HK-2 (cell line): ENCODE results near the gene SNX11.
A peak's percentile ranks its signal among the peaks of the same experiment; 100 is the strongest.

Experiments used
- DNase-seq: peaks from one replicate; pipeline ENCODE4 v3.0.0-alpha.2; 2018; ENCODE audit not compliant: unreplicated experiment

The SNX11 gene

DNA sequence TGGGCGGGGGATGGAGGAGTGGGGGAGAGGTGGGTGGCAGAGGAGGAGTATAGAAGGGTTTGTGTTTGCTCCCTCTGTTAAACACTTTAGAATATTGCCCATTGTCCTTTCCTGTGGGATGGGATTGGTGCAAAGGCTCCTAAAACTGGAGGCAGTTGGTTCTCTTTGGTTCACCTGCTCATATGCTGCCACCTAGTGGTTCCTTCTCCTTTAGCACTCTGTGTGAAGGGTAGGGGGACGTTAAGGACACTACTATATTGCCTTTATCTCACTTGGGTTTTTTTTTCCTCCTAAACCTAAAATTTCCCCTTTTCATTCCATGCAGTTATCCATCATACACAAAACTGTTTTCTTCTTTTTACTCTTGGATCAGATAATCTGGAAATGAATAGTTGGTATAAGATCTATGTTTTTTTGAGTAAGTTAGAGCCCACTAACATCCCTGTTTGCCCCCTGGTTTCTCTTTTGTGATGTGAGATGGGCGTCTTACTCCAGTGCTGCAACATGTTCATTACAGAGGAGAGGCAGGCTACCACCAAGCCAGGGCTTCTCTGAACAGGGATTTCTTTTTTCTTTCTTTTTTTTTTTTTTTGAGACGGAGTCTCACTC is 23.8 kb downstream of the SNX11 start:
- DNase-seq = peak; percentile 30

DNA sequence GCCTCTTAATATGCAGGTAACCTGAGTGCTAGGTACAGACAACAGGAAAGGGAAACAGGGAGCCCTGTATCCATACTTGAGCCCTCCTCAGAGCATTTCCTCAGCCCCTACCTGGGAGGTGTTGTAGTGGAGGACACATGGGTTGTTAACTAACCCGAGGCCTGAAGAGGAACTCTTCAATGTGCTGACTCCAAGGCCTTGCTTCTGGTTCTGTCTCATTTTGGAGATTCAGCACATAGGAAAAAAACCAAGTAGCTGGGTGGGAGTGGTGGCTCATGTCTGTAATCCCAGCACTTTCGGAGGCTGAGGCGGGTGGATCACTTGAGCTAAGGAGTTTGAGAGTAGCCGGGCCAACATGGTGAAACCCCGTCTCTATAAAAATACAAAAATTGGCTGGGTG is 24.8 kb downstream of the SNX11 start:
- no peak for DNase-seq

DNA sequence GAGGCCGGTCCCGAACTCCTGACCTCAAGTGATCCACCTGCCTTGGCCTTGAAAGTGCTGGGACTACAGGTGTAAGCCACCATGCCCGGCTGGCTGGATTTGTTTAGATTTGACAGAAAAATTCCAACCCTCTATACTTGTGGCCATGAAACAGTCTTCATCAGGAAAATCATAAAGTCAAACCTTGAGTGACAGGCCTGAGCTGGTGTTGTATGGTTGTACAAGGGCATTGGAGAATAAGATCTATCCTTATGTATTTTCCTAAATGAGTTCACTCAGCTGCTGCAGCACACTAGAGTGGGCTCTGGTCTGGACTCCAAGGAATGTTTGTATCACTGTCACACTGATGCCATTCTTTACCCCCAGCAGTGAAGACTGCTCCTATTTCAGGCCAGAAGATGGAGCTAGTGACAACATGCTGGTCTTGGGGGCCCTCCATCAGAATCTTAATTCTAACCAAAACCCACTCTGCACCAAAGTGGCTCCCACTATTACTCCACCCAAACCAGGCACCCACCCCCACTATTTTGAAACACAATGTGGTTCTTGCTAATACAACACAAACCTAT is 27.4 kb downstream of the SNX11 start:
- no peak for DNase-seq

DNA sequence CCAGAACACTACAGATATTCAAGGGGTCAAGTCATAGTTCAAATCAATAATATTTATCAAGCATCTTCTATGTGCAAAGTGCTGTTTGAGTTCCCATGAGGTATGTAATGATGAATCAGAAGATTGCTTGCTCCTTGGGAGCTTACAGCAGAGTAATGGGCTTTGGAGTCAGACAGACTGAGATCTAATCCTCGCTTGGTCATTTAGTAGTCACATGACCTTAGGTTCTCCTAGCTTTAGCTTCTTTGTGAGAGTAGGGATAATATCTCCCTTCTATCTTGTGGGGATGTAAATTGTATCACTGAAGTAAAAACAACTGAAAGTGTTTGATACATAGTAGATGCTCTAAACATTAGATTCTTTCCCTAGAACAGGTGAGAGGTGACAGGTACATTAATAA is 30.1 kb downstream of the SNX11 start:
- DNase-seq = no peak

DNA sequence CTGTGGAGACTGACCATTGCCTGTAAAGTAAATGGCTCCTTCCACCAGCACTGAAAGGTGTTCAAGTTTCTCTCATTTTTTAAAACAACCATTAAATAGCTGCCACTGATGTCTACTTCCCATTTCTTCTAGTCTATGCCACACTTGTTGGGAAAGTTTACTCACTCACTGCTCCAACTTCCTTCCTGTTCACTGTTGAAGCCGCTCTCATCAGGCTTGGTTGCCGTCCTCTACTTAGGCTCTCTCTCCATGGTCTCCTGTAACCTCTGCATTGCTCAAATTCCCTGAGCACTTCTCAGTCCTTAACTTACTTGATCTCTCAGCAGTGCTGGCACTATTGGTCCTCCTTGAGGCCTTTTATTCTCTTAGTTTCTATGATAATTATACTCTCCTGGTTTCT is 32.4 kb downstream of the SNX11 start:
- no peak for DNase-seq

DNA sequence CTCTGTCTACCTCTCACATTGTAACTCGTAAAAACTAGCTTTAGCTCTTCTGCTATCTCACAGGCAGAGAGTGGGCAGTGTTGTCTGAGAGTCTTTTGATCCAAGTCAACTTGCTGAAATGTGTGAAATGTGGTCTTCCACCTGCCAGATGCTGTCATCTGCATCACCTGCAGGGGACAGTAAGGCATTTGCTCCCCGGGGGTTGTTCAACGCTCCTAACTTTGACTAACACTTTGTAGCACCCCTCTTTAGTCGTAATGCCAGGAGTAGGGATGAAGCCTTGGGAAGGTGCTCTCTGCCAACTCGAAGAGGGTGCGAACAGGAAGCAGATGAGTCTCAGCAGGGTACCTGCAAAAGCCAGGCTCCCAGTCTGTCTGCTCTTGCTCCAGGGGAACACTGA is 36.1 kb downstream of the SNX11 start:
- DNase-seq = no peak

DNA sequence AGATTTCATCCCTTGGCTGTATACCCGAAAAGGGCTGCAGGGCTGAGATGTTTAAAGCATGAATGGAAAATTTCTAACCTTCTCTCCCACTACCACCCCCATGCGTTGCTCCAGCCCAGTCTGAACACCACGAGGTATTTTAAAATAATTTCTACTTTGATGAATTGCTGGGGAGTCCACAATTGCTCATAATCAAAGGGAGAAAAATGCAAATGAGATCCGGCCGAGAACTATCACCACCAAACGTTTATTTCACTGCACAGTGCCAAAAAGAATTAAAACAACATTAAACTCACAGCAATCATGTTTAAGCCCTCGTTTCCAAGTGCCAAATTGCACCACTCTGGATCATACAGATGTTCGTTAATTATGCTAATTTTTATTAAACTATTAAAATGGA is 36.7 kb downstream of the SNX11 start:
- no peak for DNase-seq

DNA sequence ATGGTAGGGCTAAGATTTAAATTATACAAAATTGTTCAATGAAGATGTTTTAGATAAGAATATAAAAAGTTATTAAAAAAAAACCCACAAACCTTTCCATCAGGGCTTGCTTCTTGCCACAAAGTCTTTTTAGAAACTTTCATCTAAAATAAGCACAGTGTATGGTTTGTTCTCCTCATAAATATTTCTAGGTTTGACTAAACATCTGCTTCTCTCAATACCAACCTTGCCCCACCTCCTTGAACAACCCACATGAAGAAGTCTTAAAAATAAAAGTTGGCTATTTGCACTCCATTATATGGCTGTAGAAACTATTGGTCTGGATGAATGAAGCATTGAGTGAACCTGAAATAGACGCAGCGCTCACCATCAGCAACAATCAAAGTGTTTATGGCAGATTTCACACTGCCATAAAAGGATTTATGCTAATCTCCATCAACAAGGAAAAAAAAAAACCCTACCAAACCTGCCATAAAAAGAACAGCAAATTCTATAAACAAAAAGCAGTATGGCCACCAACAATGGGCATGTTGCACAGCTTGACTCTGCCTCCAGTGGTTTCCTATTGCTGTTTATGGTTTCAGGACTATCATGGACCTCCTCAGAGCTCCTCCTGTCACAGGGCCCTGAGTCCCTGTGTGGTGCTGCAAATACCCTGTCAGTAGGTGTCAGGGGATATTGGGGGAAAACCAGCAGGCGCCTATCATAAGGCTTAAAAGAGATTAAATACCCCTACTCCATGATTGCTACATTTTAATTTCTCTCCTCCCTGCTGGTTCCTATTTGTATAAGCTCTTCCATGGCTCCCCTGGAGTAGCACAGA is 37.6 kb downstream of the SNX11 start:
- DNase-seq = no peak

DNA sequence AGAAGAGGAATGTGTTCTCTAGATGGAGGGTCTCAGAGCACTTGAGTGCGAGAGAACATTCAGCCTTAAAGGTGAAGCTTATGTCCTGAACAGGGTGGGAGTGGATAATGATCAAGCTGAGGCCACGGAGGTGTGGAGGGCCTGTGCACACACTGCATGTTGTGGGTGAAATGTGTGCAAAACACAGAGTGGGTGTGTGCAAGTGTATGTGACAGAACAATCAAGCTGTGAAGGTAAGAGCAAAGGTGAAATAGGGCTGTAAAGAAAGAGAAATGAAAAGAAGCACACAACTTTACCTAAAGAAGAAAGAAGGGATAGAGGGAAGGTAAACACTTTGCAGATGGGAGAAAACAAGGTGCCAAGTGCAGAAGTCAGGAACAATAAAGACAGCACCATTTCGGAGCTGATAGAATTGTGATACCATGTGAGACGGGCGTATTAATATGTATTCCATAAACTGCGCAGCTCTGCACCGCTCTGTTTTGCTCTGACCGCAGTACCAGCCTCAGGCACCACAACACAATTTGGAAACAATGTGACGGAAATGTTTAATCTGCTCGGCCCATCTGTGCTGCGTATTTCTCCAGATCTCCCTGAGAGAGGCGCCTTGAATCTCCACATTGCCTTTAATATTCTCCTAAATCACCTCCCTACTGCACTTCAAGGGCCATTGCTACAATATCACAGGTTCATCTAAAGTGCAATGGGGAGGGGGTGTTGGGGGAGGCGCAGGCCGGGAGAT is 40.6 kb downstream of the SNX11 start:
- DNase-seq = no peak

DNA sequence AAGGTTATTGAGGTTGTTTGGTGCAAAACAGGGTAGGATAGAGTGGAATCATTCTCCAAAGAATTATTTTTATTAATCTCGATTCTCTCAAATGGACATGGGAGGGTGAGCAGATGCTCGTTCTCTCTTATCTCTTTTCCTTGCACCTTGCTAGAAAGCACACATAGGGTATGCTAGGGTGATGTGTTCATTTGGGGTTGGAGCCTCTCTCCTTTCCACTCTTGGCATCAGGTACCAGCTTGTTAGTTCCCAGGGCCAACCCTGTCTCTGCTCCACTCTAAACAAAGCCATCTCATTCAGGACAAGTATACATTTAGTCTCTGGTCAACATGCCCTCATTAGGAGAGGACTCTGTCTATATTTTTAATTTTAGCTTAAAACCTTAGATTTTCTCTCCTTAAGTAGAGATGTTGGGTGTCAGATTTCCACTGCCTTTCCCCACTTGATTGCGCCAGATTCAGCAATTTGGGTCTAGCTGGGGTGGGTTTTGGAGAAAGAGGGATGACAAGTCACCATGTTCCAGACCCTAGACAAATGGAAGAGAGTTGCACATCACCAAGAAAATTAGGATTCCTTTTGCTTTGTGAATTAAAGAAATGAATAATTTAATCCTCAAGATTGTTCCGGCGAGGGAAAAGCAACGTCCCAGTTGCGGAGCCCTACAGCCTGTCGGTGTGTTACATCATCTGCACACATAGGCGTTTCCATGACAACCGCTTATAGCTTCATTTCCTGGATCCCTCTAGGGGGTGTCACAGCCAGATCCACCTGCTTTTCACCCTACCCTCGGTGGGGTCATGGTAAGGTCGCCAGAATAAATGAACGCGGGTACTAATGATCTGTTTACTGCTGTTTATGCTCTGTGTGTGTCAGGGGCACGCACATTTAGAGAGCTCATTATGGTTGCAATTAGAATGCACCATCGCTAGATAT is 41.6 kb downstream of the SNX11 start:
- DNase-seq = no peak

DNA sequence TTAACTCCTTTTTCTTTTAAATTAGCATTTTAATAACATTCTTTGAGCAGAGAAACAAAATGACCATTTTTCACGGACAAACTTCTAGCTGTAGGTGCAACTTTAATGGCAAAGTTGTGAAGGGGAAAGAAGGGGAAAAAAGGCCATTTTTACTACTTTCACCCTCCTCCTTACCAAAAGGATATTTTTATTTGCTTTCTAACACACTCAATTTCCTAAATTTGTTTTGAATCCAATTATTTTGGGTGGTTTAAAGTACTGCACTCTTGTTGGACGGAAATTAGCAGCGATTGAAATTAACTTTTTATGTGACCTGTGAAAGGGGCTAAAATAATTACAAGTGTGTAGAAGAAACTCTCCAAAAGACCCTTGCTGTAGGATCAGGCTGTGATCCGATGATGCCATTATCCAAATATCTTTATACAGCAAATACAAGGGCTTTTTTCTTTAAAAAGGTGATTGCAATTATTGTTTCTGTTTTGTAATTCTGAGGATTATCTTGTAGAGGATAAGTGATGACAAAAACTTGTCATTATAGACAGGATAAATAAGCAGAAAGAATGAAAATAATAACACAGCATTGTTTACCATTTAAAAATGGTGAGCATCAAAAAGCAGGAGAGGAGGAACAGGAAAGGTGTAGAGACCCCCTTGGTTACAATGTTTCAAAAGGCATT is 42.4 kb downstream of the SNX11 start:
- DNase-seq = no peak

DNA sequence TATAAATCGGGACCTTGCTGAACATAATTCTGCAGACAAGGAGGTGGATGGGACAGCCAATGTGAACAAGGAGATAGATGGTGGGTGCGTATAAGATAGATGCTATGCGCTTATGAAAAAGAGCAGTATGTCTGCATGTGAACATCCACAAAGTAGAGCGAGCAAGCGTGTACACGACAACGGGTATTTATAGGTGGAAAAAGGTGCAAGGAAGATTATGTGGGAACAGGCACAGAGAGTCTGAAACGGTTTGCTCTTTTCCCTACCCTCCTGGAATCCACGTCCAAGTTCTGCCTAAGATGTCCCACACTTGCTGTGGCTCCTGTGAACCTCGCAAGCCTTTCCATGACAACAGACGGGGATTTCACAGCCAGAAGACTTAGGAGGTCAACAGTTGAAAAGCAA is 43.0 kb downstream of the SNX11 start:
- DNase-seq = no peak

DNA sequence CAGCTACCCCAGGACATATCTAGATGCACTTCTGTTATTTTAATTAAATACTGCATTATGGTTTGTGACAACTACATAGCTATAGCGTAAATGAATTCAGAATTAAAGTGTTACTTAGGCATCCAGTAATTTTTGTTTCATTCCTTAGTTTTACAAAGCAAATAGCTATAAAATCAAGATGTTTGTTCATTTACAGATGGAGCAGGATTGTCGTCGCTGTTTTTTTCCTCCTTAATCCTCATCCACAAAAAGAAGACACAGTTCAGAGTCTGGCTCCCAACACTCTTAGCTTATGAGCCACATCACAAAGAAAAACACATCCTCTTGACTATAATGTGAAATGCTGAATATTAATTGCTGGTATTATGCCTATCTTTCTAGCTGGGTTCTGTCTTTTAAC is 43.7 kb downstream of the SNX11 start:
- DNase-seq = no peak

DNA sequence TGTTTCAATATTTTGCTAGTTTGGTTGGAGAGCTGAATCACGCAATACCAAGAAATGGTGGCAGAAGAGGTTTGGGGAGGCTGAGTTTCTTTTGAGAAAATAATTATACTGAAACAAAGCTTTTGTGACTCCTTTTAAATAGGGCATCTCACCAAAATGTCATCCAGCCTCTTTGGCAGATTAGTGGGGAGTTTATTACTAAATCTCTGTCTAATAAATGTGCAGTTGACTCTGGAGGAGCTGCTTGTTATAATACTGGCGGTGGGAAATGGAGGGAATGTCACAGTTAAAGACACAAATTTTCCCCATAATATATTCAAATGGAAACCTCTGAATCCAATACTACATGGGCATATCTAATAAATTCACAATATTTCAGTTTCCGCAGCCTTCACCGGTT is 44.7 kb downstream of the SNX11 start:
- DNase-seq = no peak

DNA sequence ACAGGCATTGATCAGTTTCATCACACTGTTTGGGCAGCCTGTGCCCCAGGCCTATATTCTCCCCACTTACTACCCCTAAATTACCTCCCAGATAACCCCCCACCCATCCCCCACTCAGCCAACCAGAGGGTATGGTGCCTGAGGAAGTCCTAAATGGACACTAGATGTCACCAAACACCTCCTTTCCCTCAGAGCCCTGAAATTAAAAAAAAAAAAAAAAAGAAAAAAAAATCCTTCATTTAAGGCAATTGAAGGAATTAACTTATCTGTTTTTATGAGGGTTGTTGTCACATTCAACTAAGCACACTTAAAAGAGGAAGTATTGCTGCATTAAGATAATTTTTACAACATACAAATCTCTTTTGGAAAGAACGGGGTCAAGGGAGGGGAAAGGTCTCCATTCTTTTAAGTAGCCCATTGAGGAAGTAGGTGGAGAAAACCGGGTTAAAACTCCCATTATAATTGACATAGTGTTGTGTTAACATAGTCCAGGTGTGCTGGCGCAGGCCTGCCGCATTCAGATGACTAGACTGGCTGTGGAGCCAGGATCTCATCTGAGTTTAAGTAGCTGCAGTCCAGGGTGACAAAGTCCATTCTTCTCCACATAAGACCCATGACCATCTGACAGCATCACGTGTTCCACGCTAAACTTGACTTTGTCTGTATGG is 46.3 kb downstream of the SNX11 start:
- no peak for DNase-seq

DNA sequence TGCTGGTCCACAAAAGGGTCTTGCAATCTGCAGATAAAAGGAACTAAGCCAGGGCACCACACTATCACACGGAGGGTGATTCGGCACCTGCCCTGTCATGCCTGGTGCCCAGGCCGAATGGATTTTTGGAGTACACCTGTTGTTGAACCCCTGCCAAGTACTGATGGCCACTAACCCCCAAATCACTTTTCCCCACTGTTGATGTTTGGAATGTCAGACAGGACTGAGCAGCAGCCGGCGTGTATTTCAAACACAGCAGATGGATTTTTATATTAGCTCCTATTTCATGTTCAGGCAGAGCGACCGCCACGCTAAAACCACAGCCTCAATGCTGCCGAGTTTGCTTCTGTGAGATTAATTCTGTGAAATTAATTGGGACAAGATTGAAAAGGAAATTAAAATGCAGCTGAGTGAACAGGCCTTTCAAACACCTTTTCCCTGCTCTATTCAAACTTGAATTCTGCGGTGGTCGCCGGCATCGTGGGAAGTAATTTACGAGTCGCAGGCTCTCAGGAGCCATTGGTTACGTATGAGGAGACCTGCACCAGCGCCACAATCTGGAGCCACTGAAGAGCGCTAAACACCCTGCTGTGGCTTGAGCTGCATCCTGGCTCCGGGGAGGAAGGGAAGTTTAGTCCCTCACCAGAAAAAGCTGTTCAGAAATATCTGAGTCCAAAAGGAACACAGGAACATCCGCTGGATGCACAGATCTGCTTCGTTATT is 48.5 kb downstream of the SNX11 start:
- no peak for DNase-seq

DNA sequence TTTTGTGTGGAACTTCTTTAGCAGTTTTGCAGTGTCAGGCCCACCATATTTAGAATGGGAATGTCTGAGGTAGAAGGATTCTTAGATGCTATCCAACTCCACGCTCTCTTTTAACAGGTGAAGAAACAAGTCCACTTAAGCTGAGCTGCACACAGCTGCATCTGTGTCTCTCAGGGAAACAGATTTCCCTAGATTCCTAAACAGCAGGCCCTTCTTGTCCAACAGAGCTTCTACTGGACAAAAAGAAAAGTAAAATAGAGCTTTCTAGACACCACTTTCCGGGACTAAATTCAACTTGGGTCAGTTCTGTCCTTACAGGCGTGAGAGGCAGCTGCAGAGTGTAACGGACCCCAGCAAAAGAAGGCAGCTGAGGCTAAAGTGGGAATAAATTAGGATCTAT is 51.7 kb downstream of the SNX11 start:
- no peak for DNase-seq

DNA sequence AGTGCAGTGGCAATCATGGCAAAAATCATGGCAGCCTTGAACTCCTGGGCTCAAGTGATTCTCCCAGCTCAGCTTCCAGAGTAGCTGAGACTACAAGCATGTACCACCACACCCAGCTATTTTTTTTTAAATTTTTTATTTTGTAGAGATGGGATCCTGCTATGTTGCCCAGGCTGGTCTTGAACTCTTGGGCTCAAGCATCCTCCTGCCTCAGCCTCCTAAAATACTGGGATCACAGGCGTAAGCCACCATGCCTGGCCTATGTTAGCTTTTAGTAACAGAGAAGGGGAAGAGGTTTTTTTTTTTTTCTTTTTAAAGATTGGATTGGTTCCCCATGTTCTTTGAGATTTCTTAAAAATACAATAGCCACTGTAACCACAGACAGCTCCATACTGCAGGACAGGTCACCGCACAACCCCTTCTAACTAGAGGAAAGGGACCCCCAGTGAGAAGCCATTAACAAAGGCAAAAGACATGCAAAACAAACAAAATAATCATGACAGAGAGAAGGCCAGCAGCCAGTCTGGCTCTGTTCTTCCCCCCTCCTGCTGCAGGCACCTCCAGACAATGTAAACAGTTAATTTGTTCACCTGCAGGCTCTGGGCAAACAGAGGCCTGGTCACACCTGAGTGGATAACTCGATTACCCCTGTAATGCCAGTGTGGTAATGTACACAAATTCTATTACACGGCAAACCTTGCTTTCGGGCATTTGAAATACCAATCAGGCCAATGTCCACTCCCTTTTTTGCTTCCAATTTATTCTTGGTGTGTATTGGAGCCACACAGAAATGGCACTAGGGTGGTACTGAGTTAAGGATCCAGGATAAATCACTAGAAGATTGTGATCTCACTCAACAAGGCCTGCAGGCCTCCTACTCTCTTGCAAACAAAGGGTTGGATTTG is 52.9 kb downstream of the SNX11 start:
- DNase-seq = no peak
